ENCODE data around the gene RETSAT.
A peak's percentile ranks its signal among the peaks of the same experiment; 100 is the strongest.
"Not testable (repeated sequence)": the region's sequence is repeated elsewhere in the genome, so short reads cannot be mapped to it uniquely, and the experiment has no call there.

Gene RETSAT

DNA sequence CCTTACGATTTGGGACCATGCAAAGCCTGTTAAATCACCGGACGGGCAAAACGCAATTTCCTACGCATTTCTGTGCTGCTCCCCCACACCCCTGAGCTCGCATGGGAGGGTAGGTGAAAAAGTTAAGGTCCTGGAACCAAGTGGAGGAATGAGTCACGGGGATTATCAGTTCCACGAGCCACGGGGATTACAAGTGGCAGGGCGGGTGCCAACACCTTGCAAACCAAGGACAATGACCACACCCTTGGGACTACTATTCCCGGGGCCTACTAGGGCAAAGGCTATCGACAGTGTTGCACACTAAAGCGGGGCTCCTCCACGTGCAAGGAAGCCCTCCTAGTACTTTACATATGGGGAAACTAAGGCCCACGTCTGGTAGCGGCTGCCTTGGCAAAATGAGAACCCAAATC, 447 bp downstream of the RETSAT start:
- TF ChIP-seq, protein P1, sequence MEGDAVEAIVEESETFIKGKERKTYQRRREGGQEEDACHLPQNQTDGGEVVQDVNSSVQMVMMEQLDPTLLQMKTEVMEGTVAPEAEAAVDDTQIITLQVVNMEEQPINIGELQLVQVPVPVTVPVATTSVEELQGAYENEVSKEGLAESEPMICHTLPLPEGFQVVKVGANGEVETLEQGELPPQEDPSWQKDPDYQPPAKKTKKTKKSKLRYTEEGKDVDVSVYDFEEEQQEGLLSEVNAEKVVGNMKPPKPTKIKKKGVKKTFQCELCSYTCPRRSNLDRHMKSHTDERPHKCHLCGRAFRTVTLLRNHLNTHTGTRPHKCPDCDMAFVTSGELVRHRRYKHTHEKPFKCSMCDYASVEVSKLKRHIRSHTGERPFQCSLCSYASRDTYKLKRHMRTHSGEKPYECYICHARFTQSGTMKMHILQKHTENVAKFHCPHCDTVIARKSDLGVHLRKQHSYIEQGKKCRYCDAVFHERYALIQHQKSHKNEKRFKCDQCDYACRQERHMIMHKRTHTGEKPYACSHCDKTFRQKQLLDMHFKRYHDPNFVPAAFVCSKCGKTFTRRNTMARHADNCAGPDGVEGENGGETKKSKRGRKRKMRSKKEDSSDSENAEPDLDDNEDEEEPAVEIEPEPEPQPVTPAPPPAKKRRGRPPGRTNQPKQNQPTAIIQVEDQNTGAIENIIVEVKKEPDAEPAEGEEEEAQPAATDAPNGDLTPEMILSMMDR (conservative IDR thresholded peaks at IDR 0.05; ENCODE audit: control insufficient read depth, insufficient read depth, low read depth, low read length): no peak
- DNase-seq (ENCODE audit: low read depth): peak; percentile 47
- H3K4me3 ChIP-seq (ENCODE audit: control insufficient read depth, low read depth, low read length): peak overlapping the region; percentile 99

DNA sequence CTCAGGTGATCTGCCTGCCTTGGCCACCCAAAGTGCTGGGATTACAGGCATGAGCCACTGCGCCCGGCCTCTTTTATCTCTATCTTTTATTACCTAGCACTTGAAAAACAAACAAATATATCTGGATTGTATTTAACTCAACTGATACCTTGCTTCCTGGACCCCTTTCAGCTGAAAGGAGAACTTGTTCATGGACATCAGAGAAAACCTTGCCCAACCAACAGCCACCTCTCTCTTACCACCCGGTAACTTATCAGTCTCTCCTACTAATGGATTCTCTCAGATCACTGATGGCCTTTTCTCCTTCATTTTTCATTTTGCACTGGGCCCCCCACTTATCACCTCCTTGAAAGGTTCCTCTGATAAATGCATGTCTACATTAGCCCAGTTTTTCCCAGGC, 6.7 kb downstream of the RETSAT start:
- TF ChIP-seq, protein P1 (conservative IDR thresholded peaks at IDR 0.05; ENCODE audit: control insufficient read depth, insufficient read depth, low read depth, low read length): no peak
- no peak for DNase-seq (ENCODE audit: low read depth)
- no peak overlapping the region for H3K4me3 ChIP-seq (ENCODE audit: control insufficient read depth, low read depth, low read length)

DNA sequence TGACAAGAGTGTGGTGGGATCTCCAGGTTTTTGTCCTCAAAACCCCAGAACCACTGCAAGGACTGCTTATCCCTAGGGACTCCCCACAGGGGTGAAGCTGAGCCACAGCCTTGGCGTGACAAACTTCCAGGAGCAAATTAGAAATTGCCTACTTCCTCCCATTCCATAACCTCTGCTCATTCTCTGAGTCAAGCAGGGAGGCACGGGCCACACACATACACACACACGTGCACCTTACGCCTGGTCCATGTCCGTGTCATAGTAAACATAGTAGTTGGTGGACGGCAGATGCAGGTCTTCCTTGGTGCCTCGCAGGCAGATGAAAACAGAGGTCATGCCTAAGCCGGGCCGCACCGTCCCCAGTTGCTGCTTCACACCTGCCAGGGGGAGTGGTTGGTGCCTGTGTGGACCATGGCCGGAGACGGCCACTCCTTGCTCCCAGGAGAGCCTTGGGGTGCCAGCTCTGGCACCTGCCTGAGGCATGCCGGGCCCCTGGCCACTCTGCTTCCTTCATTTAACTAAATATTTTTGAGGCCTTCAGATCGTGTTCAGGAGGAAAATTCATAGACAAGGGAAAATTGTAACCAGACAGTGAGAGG, 9.9 kb downstream of the RETSAT start:
- DNase-seq (ENCODE audit: low read depth): no peak
- TF ChIP-seq, protein P1 (conservative IDR thresholded peaks at IDR 0.05; ENCODE audit: control insufficient read depth, insufficient read depth, low read depth, low read length): no peak

DNA sequence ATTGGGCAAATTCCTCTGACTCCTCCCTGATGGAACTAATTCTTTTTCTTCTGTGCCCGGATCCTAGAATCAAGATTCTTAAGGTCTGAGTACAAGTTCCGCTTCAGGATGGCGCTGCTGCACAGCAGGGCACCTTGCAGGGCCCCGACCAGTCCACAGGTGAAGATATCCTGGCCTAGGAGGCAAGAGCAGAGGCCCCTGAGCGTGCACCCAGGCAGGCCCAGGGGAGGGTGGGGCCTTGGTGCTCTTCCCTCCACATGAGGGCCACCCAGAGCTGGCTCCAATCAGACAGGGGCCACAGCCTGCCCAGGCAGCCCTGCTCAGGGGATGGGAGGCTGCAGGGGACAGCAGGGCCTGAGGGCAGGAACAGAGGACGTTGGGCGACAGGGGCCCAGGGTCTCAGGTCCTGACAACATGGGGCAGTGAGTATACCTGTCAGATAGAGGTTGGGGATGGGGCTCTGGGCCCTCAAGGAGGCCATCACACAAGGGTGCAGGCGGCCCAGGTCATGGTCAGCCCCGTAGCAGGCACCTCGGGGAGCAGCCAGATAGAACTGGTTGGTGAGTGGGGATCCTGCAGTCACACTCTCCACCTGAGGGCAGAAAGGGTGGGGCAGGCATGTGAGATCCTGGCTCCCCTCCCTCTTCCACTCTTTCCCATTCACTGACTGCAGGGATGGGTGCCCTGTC, 11.0 kb downstream of the RETSAT start:
- not testable (repeated sequence) for H3K4me3 ChIP-seq (ENCODE audit: control insufficient read depth, low read depth, low read length); DNase-seq (ENCODE audit: low read depth)

More for the DNA sequence above, 9.9 kb downstream of the RETSAT start:
- no peak overlapping the region for H3K4me3 ChIP-seq (ENCODE audit: control insufficient read depth, low read depth, low read length)

DNA sequence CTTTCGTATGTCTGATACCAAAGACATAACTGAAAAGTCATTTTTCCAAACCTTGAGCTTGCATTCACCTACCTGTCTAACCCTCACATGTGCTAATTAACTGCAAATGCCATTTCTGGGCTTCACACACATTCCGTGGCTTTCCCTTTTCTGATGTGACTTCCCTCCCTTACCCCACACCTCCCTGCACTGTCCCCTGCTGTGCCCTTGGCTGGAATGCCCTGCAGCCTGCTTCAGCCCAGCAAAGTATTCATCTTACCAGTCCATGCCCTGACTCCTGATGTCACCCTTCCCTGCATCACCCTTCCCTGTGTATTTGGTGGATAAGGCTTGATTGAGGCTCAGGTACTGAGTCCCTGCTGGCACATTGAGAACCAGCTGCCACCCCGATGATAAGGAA, 12.2 kb downstream of the RETSAT start:
- no peak for DNase-seq (ENCODE audit: low read depth)
- H3K4me3 ChIP-seq (ENCODE audit: control insufficient read depth, low read depth, low read length): no peak overlapping the region
- TF ChIP-seq, protein P1 (conservative IDR thresholded peaks at IDR 0.05; ENCODE audit: control insufficient read depth, insufficient read depth, low read depth, low read length): no peak

DNA sequence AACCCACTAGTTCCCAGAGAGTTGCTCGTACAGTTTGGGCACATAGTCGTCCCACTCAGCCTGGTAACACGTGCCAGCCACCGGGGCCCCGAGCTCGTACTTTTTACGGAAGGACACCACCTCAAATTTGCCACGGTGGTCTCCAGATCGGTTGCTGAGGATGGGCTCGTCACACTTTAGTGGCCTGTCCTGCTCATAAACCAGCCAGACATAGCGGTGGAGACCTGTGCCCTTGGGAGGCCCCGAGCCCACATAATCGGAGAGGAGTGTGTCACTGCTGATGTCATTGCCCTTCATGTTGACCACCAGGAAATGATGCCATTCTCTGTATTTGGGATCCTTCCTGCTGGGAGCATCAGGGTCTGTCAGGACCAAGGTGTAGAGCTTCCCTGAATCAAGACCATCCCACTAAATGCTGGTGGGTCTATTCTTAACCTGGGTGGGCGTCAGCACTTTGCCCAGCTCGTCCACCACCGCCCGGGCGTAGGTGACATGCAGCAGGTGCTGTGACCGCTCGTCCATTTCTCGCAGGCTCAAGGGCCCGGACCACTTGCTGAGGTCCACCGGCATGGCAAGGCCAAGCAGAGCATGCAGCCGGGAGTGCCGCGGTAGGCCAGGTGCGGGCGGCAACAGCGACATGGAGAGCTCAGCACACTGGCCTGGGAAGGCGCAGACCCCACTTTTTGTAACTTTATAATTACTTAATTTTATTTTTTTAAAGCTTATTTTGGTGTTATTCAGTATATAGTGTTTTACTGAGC, 12.9 kb downstream of the RETSAT start:
- TF ChIP-seq, protein P1 (conservative IDR thresholded peaks at IDR 0.05; ENCODE audit: control insufficient read depth, insufficient read depth, low read depth, low read length): no peak
- no peak for DNase-seq (ENCODE audit: low read depth)
- no peak overlapping the region for H3K4me3 ChIP-seq (ENCODE audit: control insufficient read depth, low read depth, low read length)
